ENCODE data around the gene IPO11. TPM values are rescaled to one million over a fixed set of nuclear protein-coding genes. Genes with fewer than 3 reads are reported as not detected.

Gene IPO11
- total RNA-seq, 2 experiments from 2014 or later, result 59.7 to 61.2 TPM

DNA sequence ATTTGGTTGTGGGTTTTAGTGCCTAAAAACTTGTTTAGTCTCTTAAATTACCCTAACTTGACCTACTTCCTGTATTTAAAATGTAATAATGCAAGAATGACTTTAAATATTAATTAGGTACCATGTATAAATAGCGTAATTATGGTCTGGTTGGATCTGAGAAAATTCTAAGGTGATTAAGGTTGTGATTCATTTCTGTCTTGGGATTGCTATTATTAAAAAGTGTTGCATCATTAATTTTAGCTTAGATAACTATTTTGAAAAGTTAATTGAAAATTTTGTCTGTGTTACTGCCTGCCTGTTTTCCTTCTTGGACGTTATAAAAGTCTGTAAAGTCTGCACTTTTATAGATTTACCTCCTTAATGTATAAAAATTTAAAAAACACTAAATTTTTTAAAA lies 177.8 kb downstream of the IPO11 start:
- intact Hi-C loops (cut with micrococcal nuclease), result no loop called here
- CTCF ChIA-PET, result no interaction called here

GRCh38 chr5:62592558-62592957 lies 180.0 kb downstream of the IPO11 start:
- DNase-seq, result no peak
- CTCF ChIA-PET, result no interaction called here

More for the DNA sequence above, 177.8 kb downstream of the IPO11 start:
- TF ChIP-seq, protein P1, sequence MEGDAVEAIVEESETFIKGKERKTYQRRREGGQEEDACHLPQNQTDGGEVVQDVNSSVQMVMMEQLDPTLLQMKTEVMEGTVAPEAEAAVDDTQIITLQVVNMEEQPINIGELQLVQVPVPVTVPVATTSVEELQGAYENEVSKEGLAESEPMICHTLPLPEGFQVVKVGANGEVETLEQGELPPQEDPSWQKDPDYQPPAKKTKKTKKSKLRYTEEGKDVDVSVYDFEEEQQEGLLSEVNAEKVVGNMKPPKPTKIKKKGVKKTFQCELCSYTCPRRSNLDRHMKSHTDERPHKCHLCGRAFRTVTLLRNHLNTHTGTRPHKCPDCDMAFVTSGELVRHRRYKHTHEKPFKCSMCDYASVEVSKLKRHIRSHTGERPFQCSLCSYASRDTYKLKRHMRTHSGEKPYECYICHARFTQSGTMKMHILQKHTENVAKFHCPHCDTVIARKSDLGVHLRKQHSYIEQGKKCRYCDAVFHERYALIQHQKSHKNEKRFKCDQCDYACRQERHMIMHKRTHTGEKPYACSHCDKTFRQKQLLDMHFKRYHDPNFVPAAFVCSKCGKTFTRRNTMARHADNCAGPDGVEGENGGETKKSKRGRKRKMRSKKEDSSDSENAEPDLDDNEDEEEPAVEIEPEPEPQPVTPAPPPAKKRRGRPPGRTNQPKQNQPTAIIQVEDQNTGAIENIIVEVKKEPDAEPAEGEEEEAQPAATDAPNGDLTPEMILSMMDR (IDR thresholded peaks at IDR 0.05), result no peak
- Mint-ChIP-seq H3K27ac (no peak overlapping the region), H3K36me3 (ENCODE audit: low read depth) (peaks cover 40% of the 10 kb centered on the region), H3K4me3 (no peak overlapping the region), H3K27me3 (no peaks in the 10 kb centered on the region), H3K9me3 (no peaks in the 10 kb centered on the region), H3K4me1 (ENCODE audit: low read depth) (peaks cover 8% of the 10 kb centered on the region)
- ATAC-seq (no peak), DNase-seq (no peak)
- POLR2A ChIA-PET, result no interaction called here

DNA sequence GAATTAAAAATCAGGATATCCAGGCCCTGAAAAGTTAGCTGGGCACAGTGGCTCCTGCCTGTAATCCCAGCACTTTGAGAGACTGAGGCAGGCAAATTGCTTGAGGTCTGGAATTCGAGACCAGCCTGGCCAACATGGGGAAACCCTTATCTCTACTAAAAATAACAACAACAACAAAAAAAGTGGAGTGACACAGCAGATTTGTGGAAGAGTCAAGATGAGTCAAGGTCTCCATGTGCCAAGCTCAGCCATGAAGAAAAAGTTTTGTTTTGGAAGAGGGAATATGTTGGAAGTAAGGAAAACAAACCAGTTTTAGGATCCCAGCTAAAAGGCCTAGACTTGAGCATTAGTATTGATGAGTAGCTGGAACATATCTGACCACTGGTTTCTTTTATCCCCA lies 180.8 kb downstream of the IPO11 start:
- Mint-ChIP-seq H3K27ac (no peak overlapping the region), H3K4me3 (no peak overlapping the region), H3K9me3 (no peaks in the 10 kb centered on the region), H3K4me1 (ENCODE audit: low read depth) (no peaks in the 10 kb centered on the region), H3K27me3 (no peaks in the 10 kb centered on the region), H3K36me3 (ENCODE audit: low read depth) (peaks cover 34% of the 10 kb centered on the region)
- CTCF ChIA-PET, result no interaction called here
- intact Hi-C loops (cut with micrococcal nuclease), result no loop called here
- TF ChIP-seq, protein P1 (IDR thresholded peaks at IDR 0.05), result no peak
- POLR2A ChIA-PET, result no interaction called here
- DNase-seq (no peak), ATAC-seq (no peak)

More at GRCh38 chr5:62592558-62592957, 180.0 kb downstream of the IPO11 start:
- TF ChIP-seq, protein P1 (IDR thresholded peaks at IDR 0.05), result no peak
- Mint-ChIP-seq H3K27me3 (no peaks in the 10 kb centered on the region), H3K9me3 (no peaks in the 10 kb centered on the region), H3K4me1 (ENCODE audit: low read depth) (no peaks in the 10 kb centered on the region), H3K36me3 (ENCODE audit: low read depth) (peaks cover 34% of the 10 kb centered on the region), H3K4me3 (no peak overlapping the region), H3K27ac (no peak overlapping the region)
- intact Hi-C loops (cut with micrococcal nuclease), result no loop called here
- POLR2A ChIA-PET, result no interaction called here
- ATAC-seq, result no peak

- DNase-seq (no peak), ATAC-seq (no peak)
- intact Hi-C loops (cut with micrococcal nuclease), result no loop called here
- Mint-ChIP-seq H3K27ac (no peak overlapping the region), H3K4me3 (no peak overlapping the region), H3K4me1 (ENCODE audit: low read depth) (no peaks in the 10 kb centered on the region), H3K9me3 (no peaks in the 10 kb centered on the region), H3K27me3 (no peaks in the 10 kb centered on the region), H3K36me3 (ENCODE audit: low read depth) (peaks cover 28% of the 10 kb centered on the region)
- CTCF ChIA-PET, result no interaction called here
- POLR2A ChIA-PET, result no interaction called here
- TF ChIP-seq, protein P1 (IDR thresholded peaks at IDR 0.05), result no peak
Measured at GRCh38 chr5:62594364-62594984, 181.9 kb downstream of the IPO11 start.

DNA sequence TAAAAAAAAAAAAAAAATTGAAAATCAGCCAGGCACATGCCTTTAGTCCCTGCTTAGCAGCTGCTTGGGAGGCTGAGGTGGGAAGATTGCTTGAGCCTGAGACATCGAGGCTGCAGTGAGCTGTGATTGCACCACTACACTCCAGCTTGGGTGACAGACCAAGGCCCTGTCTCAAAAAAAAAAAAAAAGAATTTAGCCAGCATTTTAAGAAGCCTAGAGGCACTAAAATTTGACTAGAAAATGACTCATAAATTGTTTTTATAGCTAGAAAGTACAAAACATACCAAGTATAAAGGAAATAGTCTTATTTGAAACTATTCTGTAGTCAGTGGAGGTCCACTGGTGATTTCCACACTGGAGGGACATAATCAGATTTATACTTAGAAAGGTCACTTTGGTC lies 183.5 kb downstream of the IPO11 start:
- H3K36me3 Mint-ChIP-seq (ENCODE audit: low read depth), result peaks cover 26% of the 10 kb centered on the region
- POLR2A ChIA-PET, result no interaction called here
- ATAC-seq (no peak), DNase-seq (no peak)
- TF ChIP-seq, protein P1 (IDR thresholded peaks at IDR 0.05), result no peak
- no peaks in the 10 kb centered on the region for H3K27me3 Mint-ChIP-seq
- no peak overlapping the region for H3K4me3 Mint-ChIP-seq
- H3K27ac Mint-ChIP-seq, result no peak overlapping the region
- no peaks in the 10 kb centered on the region for H3K4me1 Mint-ChIP-seq (ENCODE audit: low read depth)
- intact Hi-C loops (cut with micrococcal nuclease), result no loop called here
- no peaks in the 10 kb centered on the region for H3K9me3 Mint-ChIP-seq
- CTCF ChIA-PET, result no interaction called here
